ENCODE results near the gene EREG.
"Not testable (repeated sequence)": the region's sequence is repeated elsewhere in the genome, so short reads cannot be mapped to it uniquely, and the experiment has no call there.

The EREG gene

GRCh38 chr4:74397748-74398426 lies 32.9 kb downstream of the EREG start:
- peak overlapping the region; percentile 48 for H3K27ac ChIP-seq
- TF ChIP-seq, protein P1, sequence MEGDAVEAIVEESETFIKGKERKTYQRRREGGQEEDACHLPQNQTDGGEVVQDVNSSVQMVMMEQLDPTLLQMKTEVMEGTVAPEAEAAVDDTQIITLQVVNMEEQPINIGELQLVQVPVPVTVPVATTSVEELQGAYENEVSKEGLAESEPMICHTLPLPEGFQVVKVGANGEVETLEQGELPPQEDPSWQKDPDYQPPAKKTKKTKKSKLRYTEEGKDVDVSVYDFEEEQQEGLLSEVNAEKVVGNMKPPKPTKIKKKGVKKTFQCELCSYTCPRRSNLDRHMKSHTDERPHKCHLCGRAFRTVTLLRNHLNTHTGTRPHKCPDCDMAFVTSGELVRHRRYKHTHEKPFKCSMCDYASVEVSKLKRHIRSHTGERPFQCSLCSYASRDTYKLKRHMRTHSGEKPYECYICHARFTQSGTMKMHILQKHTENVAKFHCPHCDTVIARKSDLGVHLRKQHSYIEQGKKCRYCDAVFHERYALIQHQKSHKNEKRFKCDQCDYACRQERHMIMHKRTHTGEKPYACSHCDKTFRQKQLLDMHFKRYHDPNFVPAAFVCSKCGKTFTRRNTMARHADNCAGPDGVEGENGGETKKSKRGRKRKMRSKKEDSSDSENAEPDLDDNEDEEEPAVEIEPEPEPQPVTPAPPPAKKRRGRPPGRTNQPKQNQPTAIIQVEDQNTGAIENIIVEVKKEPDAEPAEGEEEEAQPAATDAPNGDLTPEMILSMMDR (IDR thresholded peaks at IDR 0.05): no peak
- no peak for TF ChIP-seq ZFX (IDR thresholded peaks at IDR 0.05; ENCODE audit: borderline replicate concordance)

GRCh38 chr4:74398894-74399589 lies 34.1 kb downstream of the EREG start:
- not testable (repeated sequence) for H3K27ac ChIP-seq

DNA sequence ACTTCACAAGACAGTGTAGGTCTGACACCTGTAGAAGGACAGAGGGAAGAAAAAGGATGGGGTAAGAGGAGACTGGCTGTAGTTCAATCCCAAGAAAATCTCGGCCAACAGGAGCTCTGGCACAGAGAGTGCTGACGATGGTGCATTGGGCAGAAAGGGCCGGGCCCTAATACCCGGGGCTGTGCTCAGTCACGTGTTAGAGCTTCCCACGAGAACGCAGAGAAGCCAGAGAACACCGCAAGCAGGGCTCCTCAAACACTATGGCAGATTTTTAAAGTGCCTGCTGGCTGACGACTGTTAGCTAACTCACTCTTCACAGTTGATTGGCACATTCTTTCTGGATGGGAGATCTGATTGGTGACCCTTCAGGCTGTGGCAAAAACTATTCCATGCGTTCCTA lies 35.5 kb downstream of the EREG start:
- no peak overlapping the region for H3K27ac ChIP-seq
- TF ChIP-seq, protein P1 (IDR thresholded peaks at IDR 0.05): no peak
- TF ChIP-seq ZFX (IDR thresholded peaks at IDR 0.05; ENCODE audit: borderline replicate concordance): no peak

- TF ChIP-seq, protein P1 (IDR thresholded peaks at IDR 0.05): no peak
- TF ChIP-seq ZFX (IDR thresholded peaks at IDR 0.05; ENCODE audit: borderline replicate concordance): no peak
- no peak overlapping the region for H3K27ac ChIP-seq
Observed at GRCh38 chr4:74402692-74403456, 37.9 kb downstream of the EREG start.

GRCh38 chr4:74407891-74408290 lies 42.9 kb downstream of the EREG start:
- TF ChIP-seq, protein P1 (IDR thresholded peaks at IDR 0.05): no peak
- no peak for TF ChIP-seq ZFX (IDR thresholded peaks at IDR 0.05; ENCODE audit: borderline replicate concordance)
- H3K27ac ChIP-seq: no peak overlapping the region

DNA sequence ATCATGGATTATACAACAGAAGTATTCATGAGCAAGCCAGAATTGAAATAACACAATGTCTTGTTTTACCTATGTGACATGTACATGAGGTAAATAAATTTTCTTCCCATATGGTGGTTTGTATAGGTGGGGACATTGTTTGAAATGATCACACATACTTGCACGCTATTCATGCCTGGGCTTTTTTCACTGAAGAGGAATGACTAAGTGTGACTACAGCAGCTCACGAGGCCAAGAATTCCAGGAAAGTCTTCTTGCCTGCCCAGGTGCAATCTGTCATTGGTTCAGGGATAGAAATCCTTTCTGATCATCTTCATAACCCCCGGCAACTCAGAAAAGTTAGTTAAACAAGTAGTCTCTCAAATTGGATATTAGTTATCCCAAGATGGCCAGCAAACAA lies 43.7 kb downstream of the EREG start:
- TF ChIP-seq ZFX (IDR thresholded peaks at IDR 0.05; ENCODE audit: borderline replicate concordance): no peak
- no peak overlapping the region for H3K27ac ChIP-seq

GRCh38 chr4:74410272-74410671 lies 45.3 kb downstream of the EREG start:
- TF ChIP-seq, protein P1 (IDR thresholded peaks at IDR 0.05): no peak
- no peak for TF ChIP-seq ZFX (IDR thresholded peaks at IDR 0.05; ENCODE audit: borderline replicate concordance)
- no peak overlapping the region for H3K27ac ChIP-seq

DNA sequence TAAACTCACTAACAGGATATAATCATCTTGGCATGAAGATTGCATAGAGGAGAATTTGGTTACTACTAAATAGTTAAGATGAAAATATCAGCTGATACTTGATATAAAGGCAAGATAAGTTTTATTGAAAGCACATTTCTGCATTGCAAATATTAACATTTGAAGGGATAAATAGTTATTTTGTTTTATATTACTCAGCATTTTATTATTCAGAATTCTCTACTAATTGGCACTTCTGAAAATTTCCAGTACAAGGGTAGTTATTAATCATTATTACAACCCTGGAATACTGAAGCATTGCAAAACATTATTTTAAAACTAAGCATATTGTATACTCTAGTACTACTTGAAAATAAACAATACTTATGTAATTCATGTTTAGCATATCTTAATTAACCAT lies 47.3 kb downstream of the EREG start:
- TF ChIP-seq, protein P1 (IDR thresholded peaks at IDR 0.05): no peak
- TF ChIP-seq ZFX (IDR thresholded peaks at IDR 0.05; ENCODE audit: borderline replicate concordance): no peak
- H3K27ac ChIP-seq: no peak overlapping the region
